Stimulated activated CD8-positive, alpha-beta memory T cell treated with anti-CD3 and anti-CD28 coated beads, Interleukin-12 subunit alpha, Interleukin-12 subunit beta, amount 100 ng/mL, for 24 hours (primary cell): ENCODE results near the gene DIS3L2.
"Not testable (repeated sequence)": the region's sequence is repeated elsewhere in the genome, so short reads cannot be mapped to it uniquely, and the experiment has no call there.

Experiments
- DNase-seq: peaks from one replicate; pipeline ENCODE4 v3.0.0-alpha.2; 2020; ENCODE audit errors: extremely low read depth

Gene DIS3L2

GRCh38 chr2:232116852-232117251 is 155.3 kb downstream of the DIS3L2 start:
- no peak for DNase-seq

GRCh38 chr2:232117413-232117812 is 155.9 kb downstream of the DIS3L2 start:
- no peak for DNase-seq

- no peak for DNase-seq
Measured at GRCh38 chr2:232120911-232121310, 159.4 kb downstream of the DIS3L2 start.

GRCh38 chr2:232124309-232124708 is 162.8 kb downstream of the DIS3L2 start:
- DNase-seq = no peak

GRCh38 chr2:232126301-232127099 is 165.0 kb downstream of the DIS3L2 start:
- no peak for DNase-seq

GRCh38 chr2:232129483-232129882 is 168.0 kb downstream of the DIS3L2 start:
- no peak for DNase-seq

- no peak for DNase-seq
Measured at GRCh38 chr2:232132181-232132580, 170.7 kb downstream of the DIS3L2 start.

GRCh38 chr2:232133078-232133477 is 171.6 kb downstream of the DIS3L2 start:
- DNase-seq = no peak

- DNase-seq = no peak
Measured at GRCh38 chr2:232134939-232135338, 173.4 kb downstream of the DIS3L2 start.

GRCh38 chr2:232137356-232138147 is 176.0 kb downstream of the DIS3L2 start:
- DNase-seq = no peak

- DNase-seq = no peak
Measured at GRCh38 chr2:232138441-232138840, 176.9 kb downstream of the DIS3L2 start.

GRCh38 chr2:232139171-232139594 is 177.7 kb downstream of the DIS3L2 start:
- DNase-seq = no peak

GRCh38 chr2:232139786-232140562 is 178.5 kb downstream of the DIS3L2 start:
- no peak for DNase-seq

- no peak for DNase-seq
Measured at GRCh38 chr2:232141591-232141990, 180.1 kb downstream of the DIS3L2 start.

- no peak for DNase-seq
Measured at GRCh38 chr2:232142049-232142448, 180.5 kb downstream of the DIS3L2 start.

- no peak for DNase-seq
Measured at GRCh38 chr2:232142502-232142901, 181.0 kb downstream of the DIS3L2 start.

GRCh38 chr2:232146294-232146693 is 184.8 kb downstream of the DIS3L2 start:
- no peak for DNase-seq

GRCh38 chr2:232147440-232148077 is 186.0 kb downstream of the DIS3L2 start:
- DNase-seq = no peak

- no peak for DNase-seq
Measured at GRCh38 chr2:232162187-232162586, 200.7 kb downstream of the DIS3L2 start.

GRCh38 chr2:232170396-232170795 is 208.9 kb downstream of the DIS3L2 start:
- DNase-seq = no peak

GRCh38 chr2:232174662-232175061 is 213.1 kb downstream of the DIS3L2 start:
- DNase-seq = no peak

GRCh38 chr2:232176587-232176986 is 215.1 kb downstream of the DIS3L2 start:
- not testable (repeated sequence) for DNase-seq
